DND-41 (cell line): ENCODE measurements around the gene GOLGA3.

Experiments
- ATAC-seq: fragments of 200-7000 bp; cut with Tn5 transposase; 3 replicates; pipeline ENCODE4 v1.9.1; 2021; ENCODE audit warnings: low read depth; ENCODE audit not compliant: insufficient read depth
- DNase-seq: peaks from one replicate; pipeline ENCODE4 v3.0.0-alpha.2; 2020
- H2AFZ ChIP-seq: 2 replicates; pipeline ENCODE4 v1.6.0; 2012; ENCODE audit warnings: low read depth, low read length
- H3K27ac ChIP-seq: 2 replicates; pipeline ENCODE4 v1.5.1; 2012; ENCODE audit warnings: low read length, inconsistent platforms
- H3K27me3 ChIP-seq: fragments of 200-600 bp; sonication (generic); 2 replicates; pipeline ENCODE4 v1.6.0; 2012; ENCODE audit warnings: low read length, mild to moderate bottlenecking, inconsistent platforms; ENCODE audit not compliant: insufficient read depth, poor library complexity
- H3K36me3 ChIP-seq: 2 replicates; pipeline ENCODE4 v1.5.1; 2012; ENCODE audit warnings: low read length, inconsistent platforms; ENCODE audit not compliant: insufficient read depth
- H3K4me1 ChIP-seq: 2 replicates; pipeline ENCODE4 v1.5.1; 2012; ENCODE audit warnings: mild to moderate bottlenecking, low read length; ENCODE audit not compliant: insufficient read depth
- H3K4me2 ChIP-seq: 2 replicates; pipeline ENCODE4 v1.6.0; 2012; ENCODE audit warnings: mild to moderate bottlenecking, moderate library complexity, low read length, inconsistent platforms; ENCODE audit not compliant: insufficient read depth
- H3K4me3 ChIP-seq, 2 experiments: fragments of 200-600 bp in 1 of 2; shearing (Covaris generic) in 1 of 2; 2 replicates each; pipeline ENCODE4 v1.5.1; 2012 to 2016; ENCODE audit warnings: inconsistent platforms in 2 of 2, low read length in 2 of 2, mild to moderate bottlenecking in 2 of 2, low read depth in 1 of 2, moderate library complexity in 1 of 2
- H3K79me2 ChIP-seq: 2 replicates; pipeline ENCODE4 v1.6.0; 2012; ENCODE audit warnings: low read length, inconsistent platforms; ENCODE audit not compliant: insufficient read depth
- H3K9ac ChIP-seq: 2 replicates; pipeline ENCODE4 v1.6.0; 2012; ENCODE audit warnings: low read depth, mild to moderate bottlenecking, inconsistent platforms, low read length, moderate library complexity
- H3K9me3 ChIP-seq: 2 replicates; pipeline ENCODE4 v1.5.1; 2012; ENCODE audit warnings: low read length, moderate library complexity, mild to moderate bottlenecking, inconsistent platforms; ENCODE audit not compliant: insufficient read depth, severe bottlenecking
- H4K20me1 ChIP-seq: 2 replicates; pipeline ENCODE4 v1.6.0; 2012; ENCODE audit warnings: low read length; ENCODE audit not compliant: insufficient read depth
- EZH2 ChIP-seq: IDR thresholded peaks from 3 replicates; pipeline ENCODE4 v1.6.1; 2012; ENCODE audit warnings: borderline replicate concordance, low read depth, mild to moderate bottlenecking, moderate library complexity, low read length, inconsistent platforms; ENCODE audit not compliant: severe bottlenecking
- TF ChIP-seq, protein P1 (sequence below): IDR thresholded peaks from 2 replicates; pipeline ENCODE4 v1.5.1; 2012; ENCODE audit warnings: borderline replicate concordance, low read length, moderate library complexity, mild to moderate bottlenecking; ENCODE audit not compliant: poor library complexity, severe bottlenecking; ENCODE audit errors: extremely low read depth

Gene GOLGA3

DNA sequence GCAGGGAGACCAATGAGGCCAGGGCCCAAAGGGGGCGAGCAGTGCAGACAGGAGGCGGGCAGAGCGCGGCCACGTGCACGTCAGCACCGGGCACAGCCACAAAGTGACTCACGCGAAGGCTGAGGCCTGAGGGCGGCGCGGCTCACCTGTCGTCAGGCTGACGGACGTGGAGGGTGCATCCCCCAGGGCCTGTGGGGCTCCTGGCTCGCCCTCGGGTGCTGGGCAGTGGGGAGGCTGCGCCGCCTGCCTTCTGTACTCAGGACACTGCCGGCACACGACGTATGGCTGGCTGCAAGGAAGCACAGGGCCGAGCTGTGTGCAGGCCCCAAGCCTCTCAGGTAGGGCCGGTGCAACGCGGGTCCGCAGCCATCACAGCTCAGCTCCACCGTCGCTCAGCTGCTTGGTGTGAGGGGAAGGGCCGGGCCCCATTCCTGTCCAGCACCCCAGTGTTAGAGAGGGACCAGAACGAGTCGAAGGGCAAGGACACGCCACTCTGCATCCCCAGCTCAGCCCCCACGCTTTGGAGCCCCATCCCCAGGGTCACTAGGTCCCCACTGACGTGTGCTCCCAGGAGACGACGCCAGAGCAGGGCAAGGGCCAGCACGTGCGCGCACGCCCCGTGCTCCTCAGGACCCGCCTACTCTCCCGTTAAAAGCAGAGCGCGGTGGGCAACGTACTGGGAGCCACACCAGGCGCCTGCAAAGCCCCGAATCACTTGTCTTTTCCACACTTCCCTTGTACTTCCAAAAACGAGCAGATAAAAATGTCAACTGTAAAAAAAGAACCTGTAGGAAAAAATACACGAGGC lies 24.8 kb upstream of the GOLGA3 start:
- no peak overlapping the region for H3K9ac ChIP-seq
- H3K79me2 ChIP-seq = no peaks in the 10 kb centered on the region
- no peak overlapping the region for H3K27ac ChIP-seq
- no peaks in the 10 kb centered on the region for H4K20me1 ChIP-seq
- TF ChIP-seq EZH2 = no peak
- TF ChIP-seq, protein P1, sequence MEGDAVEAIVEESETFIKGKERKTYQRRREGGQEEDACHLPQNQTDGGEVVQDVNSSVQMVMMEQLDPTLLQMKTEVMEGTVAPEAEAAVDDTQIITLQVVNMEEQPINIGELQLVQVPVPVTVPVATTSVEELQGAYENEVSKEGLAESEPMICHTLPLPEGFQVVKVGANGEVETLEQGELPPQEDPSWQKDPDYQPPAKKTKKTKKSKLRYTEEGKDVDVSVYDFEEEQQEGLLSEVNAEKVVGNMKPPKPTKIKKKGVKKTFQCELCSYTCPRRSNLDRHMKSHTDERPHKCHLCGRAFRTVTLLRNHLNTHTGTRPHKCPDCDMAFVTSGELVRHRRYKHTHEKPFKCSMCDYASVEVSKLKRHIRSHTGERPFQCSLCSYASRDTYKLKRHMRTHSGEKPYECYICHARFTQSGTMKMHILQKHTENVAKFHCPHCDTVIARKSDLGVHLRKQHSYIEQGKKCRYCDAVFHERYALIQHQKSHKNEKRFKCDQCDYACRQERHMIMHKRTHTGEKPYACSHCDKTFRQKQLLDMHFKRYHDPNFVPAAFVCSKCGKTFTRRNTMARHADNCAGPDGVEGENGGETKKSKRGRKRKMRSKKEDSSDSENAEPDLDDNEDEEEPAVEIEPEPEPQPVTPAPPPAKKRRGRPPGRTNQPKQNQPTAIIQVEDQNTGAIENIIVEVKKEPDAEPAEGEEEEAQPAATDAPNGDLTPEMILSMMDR = no peak
- H3K4me1 ChIP-seq = no peaks in the 10 kb centered on the region
- H3K4me3 ChIP-seq = no peak overlapping the region
- no peaks in the 10 kb centered on the region for H3K9me3 ChIP-seq
- H3K4me2 ChIP-seq = no peak overlapping the region
- peaks cover 56% of the 10 kb centered on the region for H3K36me3 ChIP-seq
- no peak overlapping the region for H2AFZ ChIP-seq
- DNase-seq = no peak
- no peak for ATAC-seq
- no peaks in the 10 kb centered on the region for H3K27me3 ChIP-seq

DNA sequence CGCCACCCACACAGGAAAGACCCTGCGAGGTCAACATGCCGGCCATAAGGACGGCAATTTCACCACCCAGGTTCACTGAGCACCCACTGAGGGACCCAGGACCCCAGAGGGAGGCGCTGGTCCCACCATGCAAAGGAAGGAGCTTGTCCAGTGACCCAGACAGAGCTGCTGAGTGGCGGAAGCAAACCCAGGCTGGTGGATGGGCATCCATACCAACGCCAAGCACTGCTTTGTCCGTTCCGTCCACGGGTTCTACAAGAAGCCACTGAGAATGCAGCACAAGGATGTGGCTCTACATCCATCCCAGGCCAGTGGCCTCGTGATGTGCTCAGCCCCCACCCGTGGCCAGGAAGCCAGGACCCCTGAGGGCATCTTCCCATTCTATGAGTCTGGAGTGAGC lies 23.8 kb upstream of the GOLGA3 start:
- DNase-seq (no peak), ATAC-seq (no peak)
- Histone ChIP-seq H3K4me1 (no peaks in the 10 kb centered on the region), H3K27ac (no peak overlapping the region), H3K9me3 (no peaks in the 10 kb centered on the region), H4K20me1 (no peaks in the 10 kb centered on the region), H3K79me2 (no peaks in the 10 kb centered on the region), H3K9ac (no peak overlapping the region), H2AFZ (no peak overlapping the region), H3K27me3 (no peaks in the 10 kb centered on the region), H3K4me2 (no peak overlapping the region), H3K4me3 (no peak overlapping the region), H3K36me3 (peaks cover 61% of the 10 kb centered on the region)
- TF ChIP-seq, protein P1 = no peak
- no peak for TF ChIP-seq EZH2

DNA sequence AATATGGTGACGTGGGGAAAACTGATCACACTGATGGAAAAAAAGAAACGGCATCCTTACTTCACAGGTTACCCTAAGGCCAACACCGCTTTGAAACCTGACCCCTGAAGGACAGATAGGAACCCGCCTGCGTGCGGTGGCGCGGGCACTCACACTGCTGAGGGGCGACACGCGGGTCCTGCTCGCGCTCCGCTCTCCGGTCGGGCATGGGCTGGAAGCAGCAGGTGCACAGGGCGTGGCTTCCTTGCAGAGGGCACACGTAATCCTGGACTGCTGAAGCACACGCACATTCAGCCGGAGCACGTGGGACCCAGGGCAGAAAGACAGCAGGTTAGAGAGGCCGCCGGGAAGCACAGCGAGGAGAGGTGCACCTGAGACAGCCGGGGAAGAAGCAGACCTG lies 22.8 kb upstream of the GOLGA3 start:
- H3K9ac ChIP-seq = no peak overlapping the region
- ATAC-seq (no peak), DNase-seq (no peak)
- no peaks in the 10 kb centered on the region for H3K4me1 ChIP-seq
- TF ChIP-seq, protein P1 = no peak
- no peak for TF ChIP-seq EZH2
- peaks cover 61% of the 10 kb centered on the region for H3K36me3 ChIP-seq
- H3K27ac ChIP-seq = no peak overlapping the region
- no peak overlapping the region for H3K4me3 ChIP-seq
- no peaks in the 10 kb centered on the region for H3K9me3 ChIP-seq
- no peaks in the 10 kb centered on the region for H3K79me2 ChIP-seq
- no peaks in the 10 kb centered on the region for H3K27me3 ChIP-seq
- no peaks in the 10 kb centered on the region for H4K20me1 ChIP-seq
- no peak overlapping the region for H3K4me2 ChIP-seq
- no peak overlapping the region for H2AFZ ChIP-seq
